Pancreas (tissue), 10 donors: ENCODE data around the gene ZNF655. TPM values are rescaled to one million over a fixed set of nuclear protein-coding genes. Genes with fewer than 3 reads are reported as not detected.
"Not testable (repeated sequence)": the region's sequence is repeated elsewhere in the genome, so short reads cannot be mapped to it uniquely, and the experiment has no call there.

Experiments
- ATAC-seq, 4 donors: fragments of 200-7000 bp; cut with Tn5 transposase; one replicate each; pipeline versions ENCODE4 v1.8.0 to v1.9.1; 2020; ENCODE audit warnings: mild to moderate bottlenecking in 4 of 4, moderate library complexity in 4 of 4
- DNase-seq, 6 donors: peaks; one replicate each; pipeline ENCODE4 v3.0.0-alpha.2; 2020
- FAIRE-seq: peaks from 2 replicates; lab custom pipeline; 2012; peaks lifted over from hg19 to GRCh38; lab: Jason Lieb, UNC
- H3K27ac ChIP-seq, 4 donors: fragments of 200-600 bp; sonication (generic); 1 replicate in 3 of 4; 2 replicates in 1 of 4; pipeline versions ENCODE4 v1.5.0 to v1.8.0; 2020
- H3K27me3 ChIP-seq, 4 donors: fragments of 200-600 bp; one replicate each; pipeline ENCODE4 v1.8.0; 2021
- H3K36me3 ChIP-seq, 3 donors: fragments of 200-600 bp; sonication (generic) in 1 of 3; one replicate each; pipeline versions ENCODE4 v1.5.0 to v1.8.0; 2020 to 2021
- H3K4me1 ChIP-seq, 3 donors: fragments of 200-600 bp; one replicate each; pipeline ENCODE4 v1.8.0; 2021
- H3K4me3 ChIP-seq, 4 donors: fragments of 200-600 bp; sonication (generic) in 2 of 4; one replicate each; pipeline versions ENCODE4 v1.5.0 to v1.8.0; 2020 to 2021
- H3K9me3 ChIP-seq, 4 donors: fragments of 200-600 bp; one replicate each; pipeline ENCODE4 v1.8.0; 2021
- CTCF ChIP-seq, 4 donors: fragments of 200-600 bp; sonication (generic) in 3 of 4; IDR thresholded peaks; one replicate each; pipeline versions ENCODE4 v1.5.0 to v1.8.0; 2021; ENCODE audit warnings: antibody characterized with exemption in 4 of 4
- WGBS, 2 donors: extraction: QIAGEN DNeasy Blood & Tissue Kit; methylation state at CpG; one replicate each; pipeline ENCODE4 v1.1.7; 2013; 5-methylcytosine and 5-hydroxymethylcytosine counted together
- intact Hi-C, 3 donors: fragments of 100-400 bp; cut with DNase I; formaldehyde crosslinking; loops; one replicate each; pipeline versions ENCODE4 v1.11.1 to v1.14.2; 2022
- polyA plus RNA-seq, 2 donors: library from polyadenylated mRNA; stranded (reverse); fragments of 200-250 nt; gene quantifications; one replicate each; pipeline ENCODE4 v1.2.3, GENCODE V29; 2013
- total RNA-seq, 6 donors: library from RNA; stranded (reverse); fragmentation: NEBNext Ultra II Directional in 4 of 6; extraction: Animal tissue kit (Norgen Biotek cat#: 25700) in 4 of 6; gene quantifications; one replicate each; pipeline versions ENCODE4 v1.2.1 to v1.2.4, GENCODE V29; 2021 to 2023
- donor health status: healthy with polysubstance abuse.
- donor health status: DM: no; HTN: no; CAD: no; lungs with moderate emphysema.
- donor health status: DM: no; HTN: no; CAD: no.
- donor health status: control.
- donor health status: control.
- donor health status: Bipolar disorder and iron deficiency.
- donor health status: DM: yes; HTN: yes; CAD: no.
- donor health status: DM: no; HTN: no; CAD: no.
- donor health status: DM: no; HTN: no; CAD: no.
- donor health status: DM: yes; HTN: yes; CAD: no.

The ZNF655 gene
- total and polyA plus RNA-seq, 8 donors: 23.2 to 45.2 (median 32.1) TPM

GRCh38 chr7:99562832-99563231 lies 4.4 kb downstream of the ZNF655 start:
- DNase-seq (no peak), ATAC-seq (no peak), FAIRE-seq (no peak)
- no peak for TF ChIP-seq CTCF (IDR thresholded peaks at IDR 0.05)
- H3K27me3 ChIP-seq: no peaks in the 10 kb centered on the region
- H3K36me3 ChIP-seq: peaks cover 10 to 55% (median 29%) of the 10 kb centered on the region in 3 donors
- no peak overlapping the region for H3K27ac ChIP-seq
- WGBS, 2 donors: 52 to 56% methylated on average over 2 of the region's 2 CpGs
- H3K4me3 ChIP-seq: no peak overlapping the region
- intact Hi-C loops: no loop called here
- no peaks in the 10 kb centered on the region for H3K9me3 ChIP-seq
- peaks cover 7 to 11% (median 7%) of the 10 kb centered on the region in 3 donors for H3K4me1 ChIP-seq

- FAIRE-seq: no peak
- WGBS, 2 donors: 88 to 89% methylated on average over 10 of the region's 10 CpGs
- peaks cover 7 to 11% (median 7%) of the 10 kb centered on the region in 3 donors for H3K4me1 ChIP-seq
Measured at GRCh38 chr7:99563650-99564049, 5.2 kb downstream of the ZNF655 start.

GRCh38 chr7:99568770-99569169 lies 10.3 kb downstream of the ZNF655 start:
- WGBS, 2 donors: 94 to 95% methylated on average over 7 of the region's 7 CpGs
- H3K4me1 ChIP-seq, FAIRE-seq, intact Hi-C loops, H3K27ac ChIP-seq, H3K27me3 ChIP-seq, DNase-seq, H3K4me3 ChIP-seq, ATAC-seq, H3K9me3 ChIP-seq: not testable (repeated sequence)
- peaks cover 7 to 49% (median 12%) of the 10 kb centered on the region in 3 donors for H3K36me3 ChIP-seq

More at GRCh38 chr7:99563650-99564049, 5.2 kb downstream of the ZNF655 start:
- TF ChIP-seq CTCF (IDR thresholded peaks at IDR 0.05): no peak
- no peak for ATAC-seq
- Histone ChIP-seq H3K9me3 (no peaks in the 10 kb centered on the region), H3K36me3 (peaks cover 10 to 55% (median 29%) of the 10 kb centered on the region in 3 donors), H3K27me3 (no peaks in the 10 kb centered on the region), H3K27ac (no peak overlapping the region), H3K4me3 (no peak overlapping the region)
- no peak for DNase-seq
- intact Hi-C loops: no loop called here

- Histone ChIP-seq H3K4me1 (no peaks in the 10 kb centered on the region), H3K4me3 (no peak overlapping the region), H3K9me3 (no peaks in the 10 kb centered on the region), H3K27ac (no peak overlapping the region), H3K27me3 (no peaks in the 10 kb centered on the region), H3K36me3 (peaks cover 0 to 34% (median 8%) of the 10 kb centered on the region in 3 donors)
- FAIRE-seq: no peak
- no peak for DNase-seq
- no peak for ATAC-seq
- no peak for TF ChIP-seq CTCF (IDR thresholded peaks at IDR 0.05)
- intact Hi-C loops: no loop called here
- WGBS, 2 donors: 96% methylated on average over 3 of the region's 3 CpGs
Measured at GRCh38 chr7:99571768-99572167, 13.3 kb downstream of the ZNF655 start.

- TF ChIP-seq CTCF (IDR thresholded peaks at IDR 0.05): no peak
- no peaks in the 10 kb centered on the region for H3K4me1 ChIP-seq
- H3K27ac ChIP-seq: no peak overlapping the region
- intact Hi-C loops: no loop called here
- FAIRE-seq: no peak
- no peak for ATAC-seq
- H3K27me3 ChIP-seq: no peaks in the 10 kb centered on the region
- no peak overlapping the region for H3K4me3 ChIP-seq
- DNase-seq: no peak
- no peaks in the 10 kb centered on the region for H3K9me3 ChIP-seq
- 90 to 100% methylated on average over 1 of the region's 1 CpG for WGBS, 2 donors
- H3K36me3 ChIP-seq: peaks cover 0 to 32% (median 8%) of the 10 kb centered on the region in 3 donors
Measured at GRCh38 chr7:99573257-99573656, 14.8 kb downstream of the ZNF655 start.
